Suprapubic skin (tissue), 4 donors: Measurements from ENCODE around the gene GOPC.

ENCODE experiments used
- CTCF ChIP-seq, 2 donors: fragments of 200-600 bp in 1 of 2; fragments of 450-650 bp in 1 of 2; sonication (generic) in 1 of 2; IDR thresholded peaks; one replicate each; pipeline ENCODE4 v1.5.1; 2016 to 2019; ENCODE audit warnings: antibody characterized with exemption in 2 of 2, mild to moderate bottlenecking in 1 of 2, moderate library complexity in 1 of 2
- EP300 ChIP-seq: sonication (generic); formaldehyde crosslinking; IDR thresholded peaks from one replicate; pipeline ENCODE4 v1.6.1; 2017; ENCODE audit warnings: antibody characterized with exemption
- POLR2AphosphoS5 ChIP-seq, 3 donors: sonication (generic); formaldehyde crosslinking; IDR thresholded peaks; one replicate each; pipeline ENCODE4 v1.6.1; 2017; ENCODE audit warnings: antibody characterized with exemption in 3 of 3

GRCh38 chr6:117544716-117545115, 57.6 kb downstream of the GOPC start:
- TF ChIP-seq EP300 = no peak
- no peak for TF ChIP-seq CTCF (IDR thresholded peaks at IDR 0.05)
- TF ChIP-seq POLR2AphosphoS5 (IDR thresholded peaks at IDR 0.05) = no peak
